PC-9 (cell line): ENCODE results near the gene FLYWCH1. TPM values are rescaled to one million over a fixed set of nuclear protein-coding genes. Genes with fewer than 3 reads are reported as not detected.

Source experiments
- BruUV-seq: library from RNA; stranded (reverse); fragments of 400-500 nt; replicated peaks from 2 replicates; lab custom pipeline; 2021; lab: Mats Ljungman, UMichigan
- CTCF ChIA-PET: fragments of 300-600 bp; sonication (Branson Sonifier 250); formaldehyde crosslinking; loops from one replicate; lab custom pipeline; 2022; ENCODE audit warnings: antibody characterized with exemption; lab: Charles Lee
- POLR2A ChIA-PET: fragments of 300-600 bp; sonication (Branson Sonifier 250); formaldehyde crosslinking; loops from one replicate; lab custom pipeline; 2022; ENCODE audit warnings: antibody characterized with exemption; ENCODE audit not compliant: unreplicated experiment; lab: Charles Lee
- DNase-seq, 2 experiments: peaks; one replicate each; pipeline versions ENCODE4 v3.0.0 to v3.0.0-alpha.2; 2015 to 2022; ENCODE audit warnings: mixed read lengths in 1 of 2
- H2AFZ ChIP-seq: fragments of 200-600 bp; sonication (generic); 2 replicates; pipeline ENCODE4 v1.8.1; 2017; ENCODE audit warnings: antibody characterized with exemption
- H3F3A ChIP-seq: fragments of 200-600 bp; sonication (generic); 2 replicates; pipeline ENCODE4 v1.8.1; 2017; ENCODE audit warnings: antibody characterized with exemption, mild to moderate bottlenecking, low read depth; ENCODE audit not compliant: insufficient read depth
- H3K27ac ChIP-seq: fragments of 200-600 bp; sonication (generic); 2 replicates; pipeline ENCODE4 v1.6.1; 2016; ENCODE audit warnings: mixed run types
- H3K27me3 ChIP-seq: fragments of 200-600 bp; sonication (generic); 2 replicates; pipeline ENCODE4 v1.6.1; 2016; ENCODE audit warnings: low read depth, mixed run types; ENCODE audit not compliant: insufficient read depth
- H3K36me3 ChIP-seq: fragments of 200-600 bp; sonication (generic); 2 replicates; pipeline ENCODE4 v1.6.1; 2016; ENCODE audit warnings: low read depth, mixed run types
- H3K4me1 ChIP-seq: fragments of 200-600 bp; sonication (generic); replicated peaks from 2 replicates; pipeline ENCODE4 v1.6.1; 2016; ENCODE audit warnings: mixed run types; ENCODE audit not compliant: insufficient read depth
- H3K4me2 ChIP-seq: fragments of 200-600 bp; sonication (generic); 2 replicates; pipeline ENCODE4 v1.6.1; 2017; ENCODE audit warnings: mixed run types
- H3K4me3 ChIP-seq: fragments of 200-600 bp; sonication (generic); 2 replicates; pipeline ENCODE4 v1.6.1; 2016; ENCODE audit warnings: mixed run types
- H3K79me2 ChIP-seq: fragments of 200-600 bp; sonication (generic); 2 replicates; pipeline ENCODE4 v1.6.1; 2017; ENCODE audit warnings: low read depth, mixed run types
- H3K9me2 ChIP-seq: fragments of 200-600 bp; sonication (generic); 2 replicates; pipeline ENCODE4 v1.8.1; 2017; ENCODE audit warnings: mild to moderate bottlenecking; ENCODE audit not compliant: insufficient read depth
- H3K9me3 ChIP-seq: fragments of 200-600 bp; sonication (generic); 2 replicates; pipeline ENCODE4 v1.8.1; 2016; ENCODE audit warnings: low read depth; ENCODE audit not compliant: insufficient read depth
- H4K20me1 ChIP-seq: fragments of 200-600 bp; sonication (generic); 2 replicates; pipeline ENCODE4 v1.8.1; 2017; ENCODE audit not compliant: insufficient read depth
- CTCF ChIP-seq: fragments of 200-600 bp; sonication (generic); conservative IDR thresholded peaks from 2 replicates; pipeline ENCODE4 v1.6.1; 2017; ENCODE audit warnings: mixed run types, antibody characterized with exemption, mild to moderate bottlenecking, moderate library complexity
- EZH2 ChIP-seq: fragments of 200-600 bp; sonication (generic); IDR thresholded peaks from 2 replicates; pipeline ENCODE4 v1.8.0; 2017; ENCODE audit warnings: antibody characterized with exemption, low read depth
- intact Hi-C: fragments of 100-400 bp; cut with micrococcal nuclease; formaldehyde crosslinking; loops from one replicate; pipeline ENCODE4 v1.10.0; 2022; ENCODE audit not compliant: unreplicated experiment
- total RNA-seq: library from RNA; stranded (reverse); gene quantifications from 2 replicates; pipeline ENCODE4 v1.2.3, GENCODE V29; 2021

FLYWCH1 gene
- total RNA-seq, 1 experiment from 2014 or later = 79.9 TPM

- Histone ChIP-seq H3K79me2 (0 out of 2 replicates have a peak, but pooled peaks cover under 1% of the 10 kb centered on the region), H3K9me2 (no peaks in the 10 kb centered on the region), H4K20me1 (no peaks in the 10 kb centered on the region), H3K9me3 (no peaks in the 10 kb centered on the region), H3K27ac (no peak overlapping the region), H3K36me3 (no peaks in the 10 kb centered on the region), H3K27me3 (no peaks in the 10 kb centered on the region), H3K4me2 (no peak overlapping the region), H2AFZ (no peak overlapping the region), H3K4me3 (no peak overlapping the region), H3F3A (peaks cover 9% of the 10 kb centered on the region; the same call in 1 of the 2 replicates), H3K4me1 (peaks cover 6% of the 10 kb centered on the region)
- CTCF ChIA-PET = no interaction called here
- intact Hi-C loops = no loop called here
- BruUV-seq = no TSS peak
- POLR2A ChIA-PET = no interaction called here
- no peak for DNase-seq
- TF ChIP-seq EZH2 (no peak), CTCF (no peak)
Observed at GRCh38 chr16:3000540-3000939, 88.8 kb downstream of the FLYWCH1 start.

Other genes starting within 250 kb of the FLYWCH1 start
- gene KCTD5, start 229.4 kb upstream of the FLYWCH1 start, total RNA-seq = 60.4 and 66.5 TPM in 2 replicates
- 14.8 and 21.2 TPM in 2 replicates for gene PRSS27, start 191.7 kb upstream of the FLYWCH1 start, total RNA-seq
- gene SRRM2, start 159.3 kb upstream of the FLYWCH1 start, total RNA-seq = 679 and 746 TPM in 2 replicates
- 259 and 401 TPM in 2 replicates for gene ELOB, start 134.7 kb upstream of the FLYWCH1 start, total RNA-seq
- 0.23 and 0.33 TPM in 2 replicates for gene PRSS33, start 124.4 kb upstream of the FLYWCH1 start, total RNA-seq
- gene PRSS41, start 113.5 kb upstream of the FLYWCH1 start, total RNA-seq = not detected in 2 replicates
- gene PRSS21, start 94.7 kb upstream of the FLYWCH1 start, total RNA-seq = 61.2 and 77.4 TPM in 2 replicates
- 19.9 and 23.4 TPM in 2 replicates for gene ZG16B, start 81.6 kb upstream of the FLYWCH1 start, total RNA-seq
- 98.2 and 99.7 TPM in 2 replicates for gene PRSS22, start 53.8 kb upstream of the FLYWCH1 start, total RNA-seq
- gene FLYWCH2, start 28.7 kb upstream of the FLYWCH1 start, total RNA-seq = 41.5 and 50.1 TPM in 2 replicates
- 8.4 and 16.2 TPM in 2 replicates for gene KREMEN2, start 52.3 kb downstream of the FLYWCH1 start, total RNA-seq
- 33.6 and 40.7 TPM in 2 replicates for gene PAQR4, start 57.4 kb downstream of the FLYWCH1 start, total RNA-seq
- 105 and 112 TPM in 2 replicates for gene PKMYT1, start 68.5 kb downstream of the FLYWCH1 start, total RNA-seq
- 14.3 and 16.4 TPM in 2 replicates for gene CLDN9, start 101.0 kb downstream of the FLYWCH1 start, total RNA-seq
- 0.26 and 0.38 TPM in 2 replicates for gene CLDN6, start 106.3 kb downstream of the FLYWCH1 start, total RNA-seq
- 226 and 242 TPM in 2 replicates for gene TNFRSF12A, start 108.4 kb downstream of the FLYWCH1 start, total RNA-seq
- 118 and 186 TPM in 2 replicates for gene HCFC1R1, start 112.0 kb downstream of the FLYWCH1 start, total RNA-seq
- gene THOC6, start 112.1 kb downstream of the FLYWCH1 start, total RNA-seq = 69.9 and 109 TPM in 2 replicates
- 57.9 and 68.7 TPM in 2 replicates for gene BICDL2, start 125.0 kb downstream of the FLYWCH1 start, total RNA-seq
- gene MMP25, start 134.6 kb downstream of the FLYWCH1 start, total RNA-seq = 0.28 and 0.83 TPM in 2 replicates
- gene IL32, start 153.7 kb downstream of the FLYWCH1 start, total RNA-seq = 1.5 and 2.2 TPM in 2 replicates
- 0.23 TPM in 1 of 2 replicates, not detected in the other for gene ZSCAN10, start 187.4 kb downstream of the FLYWCH1 start, total RNA-seq
- 17.4 and 18.0 TPM in 2 replicates for gene ZNF205, start 200.7 kb downstream of the FLYWCH1 start, total RNA-seq
- 15.9 and 17.7 TPM in 2 replicates for gene ZNF213, start 223.1 kb downstream of the FLYWCH1 start, total RNA-seq